IMR-90 (cell line): ENCODE data around the gene DENND1B. TPM values are rescaled to one million over a fixed set of nuclear protein-coding genes. Genes with fewer than 3 reads are reported as not detected.

ENCODE experiments used
- ATAC-seq: fragments of 200-7000 bp; cut with Tn5 transposase; 2 replicates; pipeline ENCODE4 v1.9.1; 2020; ENCODE audit warnings: low read depth, mild to moderate bottlenecking, moderate library complexity
- BruUV-seq: library from RNA; stranded (reverse); fragments of 400-500 nt; replicated peaks from 2 replicates; lab custom pipeline; 2021; lab: Mats Ljungman, UMichigan
- CTCF ChIA-PET: fragments of 300-600 bp; formaldehyde crosslinking; extraction: SDS; loops from one replicate; lab custom pipeline; 2021; ENCODE audit warnings: antibody characterized with exemption; lab: Yijun Ruan, JAX
- POLR2A ChIA-PET: fragments of 300-600 bp; sonication (Branson Sonifier 250); formaldehyde crosslinking; loops from one replicate; lab custom pipeline; 2022; ENCODE audit warnings: antibody characterized with exemption; ENCODE audit not compliant: unreplicated experiment; lab: Charles Lee
- DNase-seq: peaks from one replicate; pipeline ENCODE4 v3.0.0; 2013
- H2AFZ ChIP-seq: replicated peaks from 2 replicates; pipeline ENCODE3; 2013; ENCODE audit warnings: low read length, mild to moderate bottlenecking; ENCODE audit not compliant: poor library complexity
- H2AK5ac ChIP-seq: 2 replicates; pipeline ENCODE4 v1.6.1; 2013; ENCODE audit warnings: low read depth, low read length, inconsistent platforms
- H2AK9ac ChIP-seq: replicated peaks from 2 replicates; pipeline ENCODE3; 2013; ENCODE audit warnings: mild to moderate bottlenecking, low read depth, low read length, moderate library complexity; ENCODE audit not compliant: poor library complexity
- H2BK120ac ChIP-seq: 2 replicates; pipeline ENCODE4 v1.6.1; 2013; ENCODE audit warnings: low read depth, low read length, inconsistent platforms
- H2BK15ac ChIP-seq: 3 replicates; pipeline ENCODE4 v1.6.1; 2013; ENCODE audit warnings: low read depth, low read length, inconsistent platforms
- H2BK20ac ChIP-seq: 2 replicates; pipeline ENCODE4 v1.6.1; 2013; ENCODE audit warnings: low read depth, mild to moderate bottlenecking, inconsistent platforms, low read length, moderate library complexity
- H2BK5ac ChIP-seq: 2 replicates; pipeline ENCODE4 v1.6.1; 2013; ENCODE audit warnings: mild to moderate bottlenecking, low read depth, low read length, inconsistent platforms; ENCODE audit not compliant: poor library complexity, severe bottlenecking
- H3K14ac ChIP-seq: replicated peaks from 2 replicates; pipeline ENCODE4 v1.6.1; 2013; ENCODE audit warnings: low read depth, low read length, inconsistent platforms
- H3K18ac ChIP-seq: 2 replicates; pipeline ENCODE4 v1.6.1; 2013; ENCODE audit warnings: low read depth, low read length, control low read depth
- H3K23ac ChIP-seq: 2 replicates; pipeline ENCODE4 v1.6.1; 2013; ENCODE audit warnings: low read depth, low read length, inconsistent platforms
- H3K27ac ChIP-seq: 2 replicates; pipeline ENCODE4 v1.5.1; 2013; ENCODE audit warnings: mild to moderate bottlenecking, control low read depth, low read length; ENCODE audit not compliant: insufficient read depth
- H3K27me3 ChIP-seq: 2 replicates; pipeline ENCODE4 v1.6.1; 2013; ENCODE audit warnings: low read length; ENCODE audit not compliant: control insufficient read depth, insufficient read depth
- H3K36me3 ChIP-seq: 2 replicates; pipeline ENCODE4 v1.6.1; 2013; ENCODE audit warnings: low read length, mixed read lengths; ENCODE audit not compliant: control insufficient read depth, insufficient read depth
- H3K4ac ChIP-seq: 2 replicates; pipeline ENCODE4 v1.6.1; 2013; ENCODE audit warnings: low read depth, low read length, inconsistent platforms
- H3K4me1 ChIP-seq: 2 replicates; pipeline ENCODE4 v1.6.1; 2013; ENCODE audit warnings: low read length, mixed read lengths; ENCODE audit not compliant: control insufficient read depth, insufficient read depth
- H3K4me2 ChIP-seq: 2 replicates; pipeline ENCODE4 v1.6.1; 2013; ENCODE audit warnings: low read depth, mild to moderate bottlenecking, control low read depth, low read length, moderate library complexity
- H3K4me3 ChIP-seq: 2 replicates; pipeline ENCODE4 v1.5.1; 2013; ENCODE audit warnings: low read depth, mild to moderate bottlenecking, control low read depth, low read length, moderate library complexity; ENCODE audit not compliant: insufficient read depth
- H3K56ac ChIP-seq: 2 replicates; pipeline ENCODE4 v1.6.1; 2013; ENCODE audit warnings: low read length, inconsistent platforms; ENCODE audit not compliant: insufficient read depth; ENCODE audit errors: extremely low read depth
- H3K79me1 ChIP-seq, 2 experiments: 2 replicates each; pipeline ENCODE4 v1.6.1; 2013; ENCODE audit warnings: low read length in 2 of 2, inconsistent platforms in 1 of 2, low read depth in 1 of 2
- H3K9ac ChIP-seq: 2 replicates; pipeline ENCODE4 v1.6.1; 2013; ENCODE audit warnings: low read depth, low read length, control low read depth
- H3K9me1 ChIP-seq: 2 replicates; pipeline ENCODE4 v1.6.1; 2013; ENCODE audit warnings: low read length, inconsistent platforms; ENCODE audit not compliant: insufficient read depth
- H3K9me3 ChIP-seq: 2 replicates; pipeline ENCODE4 v1.6.1; 2013; ENCODE audit warnings: low read length; ENCODE audit not compliant: control insufficient read depth, insufficient read depth
- H4K20me1 ChIP-seq: 2 replicates; pipeline ENCODE4 v1.6.1; 2013; ENCODE audit warnings: low read length, inconsistent platforms; ENCODE audit not compliant: insufficient read depth
- H4K5ac ChIP-seq: 2 replicates; pipeline ENCODE4 v1.6.1; 2013; ENCODE audit warnings: mild to moderate bottlenecking, low read depth, low read length, control low read depth
- H4K8ac ChIP-seq, 2 experiments: 2 replicates each; pipeline ENCODE4 v1.6.1; 2013; ENCODE audit warnings: low read depth in 2 of 2, low read length in 2 of 2, control low read depth in 1 of 2, inconsistent platforms in 1 of 2
- H4K91ac ChIP-seq: 2 replicates; pipeline ENCODE4 v1.6.1; 2013; ENCODE audit warnings: low read depth, low read length, inconsistent platforms; ENCODE audit not compliant: insufficient read depth
- BHLHE40 ChIP-seq: fragments of 150-350 bp; IDR thresholded peaks from 2 replicates; pipeline ENCODE4 v1.6.1; 2016; ENCODE audit warnings: mild to moderate bottlenecking, low read depth, low read length
- CEBPB ChIP-seq: IDR thresholded peaks from 2 replicates; pipeline ENCODE4 v1.6.1; 2012; ENCODE audit warnings: low read depth, low read length, improper control_type of control experiment
- MAFK ChIP-seq: IDR thresholded peaks from 2 replicates; pipeline ENCODE4 v1.6.1; 2012; ENCODE audit warnings: low read depth, low read length, improper control_type of control experiment
- MAZ ChIP-seq: IDR thresholded peaks from 2 replicates; pipeline ENCODE4 v1.6.1; 2012; ENCODE audit warnings: low read depth, mild to moderate bottlenecking, low read length, improper control_type of control experiment, moderate library complexity, borderline replicate concordance
- MXI1 ChIP-seq: IDR thresholded peaks from 2 replicates; pipeline ENCODE4 v1.6.1; 2012; ENCODE audit warnings: low read depth, mild to moderate bottlenecking, low read length, moderate library complexity, borderline replicate concordance
- NFE2L2 ChIP-seq: fragments of 150-350 bp; IDR thresholded peaks from 2 replicates; pipeline ENCODE4 v1.6.1; 2016; ENCODE audit warnings: low read depth, mild to moderate bottlenecking, low read length
- RAD21 ChIP-seq: IDR thresholded peaks from 2 replicates; pipeline ENCODE4 v1.6.1; 2012; ENCODE audit warnings: low read length, improper control_type of control experiment
- RCOR1 ChIP-seq: IDR thresholded peaks from 2 replicates; pipeline ENCODE4 v1.6.1; 2012; ENCODE audit warnings: mild to moderate bottlenecking, low read length, improper control_type of control experiment; ENCODE audit not compliant: insufficient replicate concordance
- RFX5 ChIP-seq: IDR thresholded peaks from 2 replicates; pipeline ENCODE4 v1.8.0; 2012; ENCODE audit warnings: low read depth, mild to moderate bottlenecking, low read length, moderate library complexity
- SMC3 ChIP-seq: fragments of 150-350 bp; IDR thresholded peaks from 2 replicates; pipeline ENCODE4 v1.6.1; 2016; ENCODE audit warnings: low read depth, mild to moderate bottlenecking, antibody characterized with exemption, low read length, moderate library complexity
- WGBS, 2 experiments: methylation state at CpG; one replicate each; pipeline versions ENCODE4 v1.1.5 to v1.1.7; 2013; ENCODE audit warnings: missing lambda C conversion rate in 2 of 2; ENCODE audit not compliant: insufficient read length in 1 of 2; ENCODE audit errors: extremely low coverage in 2 of 2; 5-methylcytosine and 5-hydroxymethylcytosine counted together
- dilution Hi-C: fragments of 300-500 bp; cut with HindIII; formaldehyde crosslinking; loops from one replicate; pipeline ENCODE4 v1.14.3; 2018; ENCODE audit warnings: low sequenced_read_pairs; ENCODE audit not compliant: unreplicated experiment
- in situ Hi-C: fragments of 300-500 bp; cut with MboI; formaldehyde crosslinking; loops from 3 replicates; pipeline ENCODE4 v1.14.3; 2019; ENCODE audit warnings: low sequenced_read_pairs, inconsistent platforms, mixed read lengths
- intact Hi-C: fragments of 100-400 bp; cut with micrococcal nuclease; formaldehyde crosslinking; loops from 2 replicates; pipeline ENCODE4 v1.10.0; 2022
- polyA plus RNA-seq, 3 experiments: library from polyadenylated mRNA; depleted of rRNA; stranded (reverse); fragments of >200 nt; gene quantifications; 2 replicates each; pipeline ENCODE4 v1.2.3, GENCODE V29; 2012; ENCODE audit warnings: low replicate concordance in 1 of 3
- total RNA-seq: library from RNA; depleted of rRNA; stranded (reverse); fragments of >200 nt; gene quantifications from 2 replicates; pipeline ENCODE4 v1.2.3, GENCODE V29; 2012
- TF ChIP-seq, protein P1 (sequence below): conservative IDR thresholded peaks from 2 replicates; pipeline ENCODE4 v1.5.1; 2012; ENCODE audit warnings: mild to moderate bottlenecking, low read depth, low read length, improper control_type of control experiment

DENND1B gene
- total and polyA plus RNA-seq, 2 of the 4 experiments (the other 2 are of a cell fraction) = 4.0 to 24.2 TPM

GRCh38 chr1:197618061-197618460 is 157.2 kb downstream of the DENND1B start:
- Histone ChIP-seq H4K5ac (peak overlapping the region; percentile 56; the same call in 1 of the 2 replicates), H2AK9ac (no peak overlapping the region), H3K4me2 (no peak overlapping the region), H3K79me1 (no peaks in the 10 kb centered on the region; a peak in 1 of 4 replicates), H2AFZ (no peak overlapping the region), H2BK120ac (no peak overlapping the region), H2BK5ac (no peak overlapping the region), H3K27ac (no peak overlapping the region), H3K9ac (no peak overlapping the region), H4K20me1 (no peaks in the 10 kb centered on the region), H3K14ac (no peak overlapping the region; the same call in 1 of the 2 replicates), H3K9me3 (no peaks in the 10 kb centered on the region), H3K27me3 (no peaks in the 10 kb centered on the region), H4K8ac (no peak overlapping the region), H2BK20ac (no peak overlapping the region), H3K36me3 (no peaks in the 10 kb centered on the region), H2BK15ac (no peak overlapping the region), H4K91ac (no peak overlapping the region), H2AK5ac (no peak overlapping the region), H3K4me3 (no peak overlapping the region), H3K9me1 (no peaks in the 10 kb centered on the region), H3K18ac (no peak overlapping the region), H3K23ac (no peak overlapping the region), H3K56ac (no peak overlapping the region), H3K4ac (no peak overlapping the region), H3K4me1 (0 out of 2 replicates have a peak, but pooled peaks cover 2% of the 10 kb centered on the region)
- ChIA-PET CTCF (interaction anchor here (0.6 to 2.8 kb wide), 4 partner anchors 55 to 297 kb away, joined by 3 to 13 read pairs (median 4); no protein-coding TSS in a partner anchor), POLR2A (no interaction called here)
- no CpG with 5 or more reads among the region's 3 CpGs for WGBS, 2 experiments
- ATAC-seq (no peak), DNase-seq (peak; percentile 34)
- in situ Hi-C loops = loop anchor here (5.0 to 25.0 kb wide), 3 partner anchors 247 to 844 kb away; no protein-coding TSS in a partner anchor
- TF ChIP-seq MAZ = no peak
- no peak for TF ChIP-seq BHLHE40
- TF ChIP-seq MXI1 = no peak
- TF ChIP-seq RFX5 = no peak
- TF ChIP-seq CEBPB = no peak
- TF ChIP-seq MAFK = no peak
- TF ChIP-seq, protein P1, sequence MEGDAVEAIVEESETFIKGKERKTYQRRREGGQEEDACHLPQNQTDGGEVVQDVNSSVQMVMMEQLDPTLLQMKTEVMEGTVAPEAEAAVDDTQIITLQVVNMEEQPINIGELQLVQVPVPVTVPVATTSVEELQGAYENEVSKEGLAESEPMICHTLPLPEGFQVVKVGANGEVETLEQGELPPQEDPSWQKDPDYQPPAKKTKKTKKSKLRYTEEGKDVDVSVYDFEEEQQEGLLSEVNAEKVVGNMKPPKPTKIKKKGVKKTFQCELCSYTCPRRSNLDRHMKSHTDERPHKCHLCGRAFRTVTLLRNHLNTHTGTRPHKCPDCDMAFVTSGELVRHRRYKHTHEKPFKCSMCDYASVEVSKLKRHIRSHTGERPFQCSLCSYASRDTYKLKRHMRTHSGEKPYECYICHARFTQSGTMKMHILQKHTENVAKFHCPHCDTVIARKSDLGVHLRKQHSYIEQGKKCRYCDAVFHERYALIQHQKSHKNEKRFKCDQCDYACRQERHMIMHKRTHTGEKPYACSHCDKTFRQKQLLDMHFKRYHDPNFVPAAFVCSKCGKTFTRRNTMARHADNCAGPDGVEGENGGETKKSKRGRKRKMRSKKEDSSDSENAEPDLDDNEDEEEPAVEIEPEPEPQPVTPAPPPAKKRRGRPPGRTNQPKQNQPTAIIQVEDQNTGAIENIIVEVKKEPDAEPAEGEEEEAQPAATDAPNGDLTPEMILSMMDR = no peak
- no peak for TF ChIP-seq RAD21
- no peak for TF ChIP-seq NFE2L2
- no peak for TF ChIP-seq SMC3
- no peak for TF ChIP-seq RCOR1
- intact Hi-C loops = loop anchor here (2.0 to 5.0 kb wide), 3 partner anchors 154 to 539 kb away; partner anchors contain the start of gene NEK7
- dilution Hi-C loops = no loop called here
- no TSS peak for BruUV-seq
